ENCODE measurements around the gene ATPAF2. TPM values are rescaled to one million over a fixed set of nuclear protein-coding genes. Genes with fewer than 3 reads are reported as not detected.

ATPAF2 gene
- total RNA-seq, 2 donors from 2014 or later: 23.5 to 44.5 TPM

- H3K9ac ChIP-seq (ENCODE audit: low read depth in 2 of 2, low read length in 2 of 2): no peak overlapping the region
- DNase-seq: no peak
- no peaks in the 10 kb centered on the region for H3K27me3 ChIP-seq
- no peaks in the 10 kb centered on the region for H3K9me3 ChIP-seq
- intact Hi-C loops (cut with DNase I): no loop called here
- no peak overlapping the region for H3K27ac ChIP-seq
- no peaks in the 10 kb centered on the region for H3K36me3 ChIP-seq
- no peak overlapping the region for H3K4me3 ChIP-seq
- TF ChIP-seq CTCF (IDR thresholded peaks at IDR 0.05): no peak
- H3K4me1 ChIP-seq: no peaks in the 10 kb centered on the region
Measured at GRCh38 chr17:18004884-18005305, 34.1 kb downstream of the ATPAF2 start.

- no peak overlapping the region for H3K9ac ChIP-seq (ENCODE audit: low read depth in 2 of 2, low read length in 2 of 2)
- DNase-seq: no peak
- intact Hi-C loops (cut with DNase I): no loop called here
- no peak overlapping the region for H3K27ac ChIP-seq
- H3K4me3 ChIP-seq: no peak overlapping the region
- H3K36me3 ChIP-seq: no peaks in the 10 kb centered on the region
- H3K27me3 ChIP-seq: no peaks in the 10 kb centered on the region
- TF ChIP-seq CTCF (IDR thresholded peaks at IDR 0.05): no peak
- H3K4me1 ChIP-seq: no peaks in the 10 kb centered on the region
- no peaks in the 10 kb centered on the region for H3K9me3 ChIP-seq
Measured at GRCh38 chr17:18004345-18004744, 34.6 kb downstream of the ATPAF2 start.

- no peak overlapping the region for H3K9ac ChIP-seq (ENCODE audit: low read depth in 2 of 2, low read length in 2 of 2)
- TF ChIP-seq CTCF (IDR thresholded peaks at IDR 0.05): no peak
- no peak for DNase-seq
Measured at GRCh38 chr17:18002171-18002570, 36.8 kb downstream of the ATPAF2 start.

GRCh38 chr17:18000030-18000408 lies 38.9 kb downstream of the ATPAF2 start:
- intact Hi-C loops (cut with DNase I): no loop called here
- no peak for TF ChIP-seq CTCF (IDR thresholded peaks at IDR 0.05)
- Histone ChIP-seq H3K36me3 (no peaks in the 10 kb centered on the region), H3K4me1 (no peaks in the 10 kb centered on the region), H3K9me3 (no peaks in the 10 kb centered on the region), H3K4me3 (no peak overlapping the region), H3K27me3 (no peaks in the 10 kb centered on the region), H3K27ac (no peak overlapping the region), H3K9ac (ENCODE audit: low read depth in 2 of 2, low read length in 2 of 2) (no peak overlapping the region)
- DNase-seq: no peak

More at GRCh38 chr17:18002171-18002570, 36.8 kb downstream of the ATPAF2 start:
- H3K4me3 ChIP-seq: no peak overlapping the region
- no peaks in the 10 kb centered on the region for H3K27me3 ChIP-seq
- H3K4me1 ChIP-seq: no peaks in the 10 kb centered on the region
- no peak overlapping the region for H3K27ac ChIP-seq
- no peaks in the 10 kb centered on the region for H3K36me3 ChIP-seq
- intact Hi-C loops (cut with DNase I): no loop called here
- H3K9me3 ChIP-seq: no peaks in the 10 kb centered on the region

GRCh38 chr17:17999364-18000029 lies 39.5 kb downstream of the ATPAF2 start:
- Histone ChIP-seq H3K9me3 (no peaks in the 10 kb centered on the region), H3K27ac (no peak overlapping the region), H3K4me1 (no peaks in the 10 kb centered on the region), H3K27me3 (no peaks in the 10 kb centered on the region), H3K9ac (ENCODE audit: low read depth in 2 of 2, low read length in 2 of 2) (no peak overlapping the region), H3K36me3 (no peaks in the 10 kb centered on the region), H3K4me3 (no peak overlapping the region)
- intact Hi-C loops (cut with DNase I): no loop called here
- no peak for TF ChIP-seq CTCF (IDR thresholded peaks at IDR 0.05)
- DNase-seq: no peak
